Naive B cell (primary cell): ENCODE data around the gene IQSEC1. TPM values are rescaled to one million over a fixed set of nuclear protein-coding genes. Genes with fewer than 3 reads are reported as not detected.

Experiments
- ATAC-seq, 2 donors: fragments of 150-1000 bp; cut with Tn5 transposase; 2 replicates each; pipeline ENCODE4 v1.10.0; 2021; ENCODE audit warnings: low read depth in 2 of 2, mild to moderate bottlenecking in 2 of 2, moderate library complexity in 2 of 2
- DNase-seq: peaks from one replicate; pipeline ENCODE4 v3.0.0; 2022
- H3K27ac Mint-ChIP-seq, 6 donors: one replicate each; pipeline ENCODE4 v1.8.0; 2020 to 2022; ENCODE audit warnings: mild to moderate bottlenecking in 6 of 6, mixed read lengths in 6 of 6, moderate library complexity in 5 of 6, inconsistent platforms in 2 of 6
- H3K27me3 Mint-ChIP-seq, 3 donors: one replicate each; pipeline ENCODE4 v1.8.0; 2021 to 2022; ENCODE audit warnings: mixed read lengths in 3 of 3, mild to moderate bottlenecking in 1 of 3
- H3K36me3 Mint-ChIP-seq, 2 donors: one replicate each; pipeline ENCODE4 v1.8.0; 2020 to 2022; ENCODE audit warnings: mixed read lengths in 2 of 2, inconsistent platforms in 1 of 2, mild to moderate bottlenecking in 1 of 2
- H3K4me1 Mint-ChIP-seq, 3 donors: one replicate each; pipeline ENCODE4 v1.8.0; 2020 to 2022; ENCODE audit warnings: mixed read lengths in 3 of 3, inconsistent platforms in 1 of 3, mild to moderate bottlenecking in 1 of 3, moderate library complexity in 1 of 3
- H3K4me3 Mint-ChIP-seq, 8 donors: one replicate each; pipeline ENCODE4 v1.8.0; 2020 to 2022; ENCODE audit warnings: mild to moderate bottlenecking in 8 of 8, mixed read lengths in 8 of 8, moderate library complexity in 8 of 8, inconsistent platforms in 2 of 8
- H3K9me3 Mint-ChIP-seq, 7 donors: one replicate each; pipeline ENCODE4 v1.8.0; 2020 to 2022; ENCODE audit warnings: mixed read lengths in 7 of 7, mild to moderate bottlenecking in 5 of 7, inconsistent platforms in 2 of 7, moderate library complexity in 1 of 7
- polyA plus RNA-seq, 6 donors: library from polyadenylated mRNA; unstranded; fragments of 300-500 nt; fragmentation: Illumina TruSeq; gene quantifications; one replicate each; pipeline ENCODE4 v1.2.3, GENCODE V29; 2021; ENCODE audit warnings: low read depth in 6 of 6

Gene IQSEC1
- polyA plus RNA-seq, 6 donors from 2014 or later: 14.6 to 73.4 (median 36.9) TPM

DNA sequence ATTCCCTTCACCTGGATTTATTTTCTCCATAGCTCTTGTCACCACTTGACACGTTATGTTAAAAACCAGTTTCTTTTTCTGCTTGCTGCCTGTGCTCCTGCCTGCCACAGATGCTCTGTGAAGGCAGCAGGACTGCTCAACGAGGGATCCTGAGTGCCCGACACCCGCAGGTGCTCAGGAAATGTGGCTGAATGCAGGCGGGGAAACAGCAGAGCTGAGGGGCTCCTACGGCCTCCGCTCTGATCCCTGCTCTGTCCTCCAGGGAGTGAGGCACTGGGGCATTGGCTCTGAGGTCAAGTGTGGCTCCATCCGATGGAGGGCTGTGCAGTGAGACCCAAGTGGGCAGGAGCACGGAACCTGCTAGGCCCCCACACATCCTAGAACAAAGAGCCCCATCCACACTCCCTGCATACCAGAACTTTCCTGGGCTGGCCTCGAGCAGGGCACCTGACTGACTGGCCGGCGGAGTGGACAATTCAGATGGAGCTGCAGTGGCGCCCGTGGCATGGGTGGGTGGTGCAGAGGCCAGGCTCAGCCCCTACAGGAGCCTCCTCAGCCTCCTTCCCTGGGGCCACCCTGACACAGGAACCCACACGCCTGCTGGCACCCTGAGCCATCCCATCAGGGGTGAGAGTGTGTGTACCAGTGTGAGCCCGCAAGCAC is 27.9 kb downstream of the IQSEC1 start:
- Mint-ChIP-seq H3K9me3 (no peaks in the 10 kb centered on the region), H3K4me3 (peak overlapping the region in 7 of 8 donors; percentile 54 to 89 (median 79)), H3K27ac (peak overlapping the region; percentile 93 to 100 (median 98)), H3K4me1 (peaks cover 62 to 78% (median 76%) of the 10 kb centered on the region in 3 donors), H3K27me3 (no peaks in the 10 kb centered on the region), H3K36me3 (no peaks in the 10 kb centered on the region)
- ATAC-seq: no peak
- no peak for DNase-seq

DNA sequence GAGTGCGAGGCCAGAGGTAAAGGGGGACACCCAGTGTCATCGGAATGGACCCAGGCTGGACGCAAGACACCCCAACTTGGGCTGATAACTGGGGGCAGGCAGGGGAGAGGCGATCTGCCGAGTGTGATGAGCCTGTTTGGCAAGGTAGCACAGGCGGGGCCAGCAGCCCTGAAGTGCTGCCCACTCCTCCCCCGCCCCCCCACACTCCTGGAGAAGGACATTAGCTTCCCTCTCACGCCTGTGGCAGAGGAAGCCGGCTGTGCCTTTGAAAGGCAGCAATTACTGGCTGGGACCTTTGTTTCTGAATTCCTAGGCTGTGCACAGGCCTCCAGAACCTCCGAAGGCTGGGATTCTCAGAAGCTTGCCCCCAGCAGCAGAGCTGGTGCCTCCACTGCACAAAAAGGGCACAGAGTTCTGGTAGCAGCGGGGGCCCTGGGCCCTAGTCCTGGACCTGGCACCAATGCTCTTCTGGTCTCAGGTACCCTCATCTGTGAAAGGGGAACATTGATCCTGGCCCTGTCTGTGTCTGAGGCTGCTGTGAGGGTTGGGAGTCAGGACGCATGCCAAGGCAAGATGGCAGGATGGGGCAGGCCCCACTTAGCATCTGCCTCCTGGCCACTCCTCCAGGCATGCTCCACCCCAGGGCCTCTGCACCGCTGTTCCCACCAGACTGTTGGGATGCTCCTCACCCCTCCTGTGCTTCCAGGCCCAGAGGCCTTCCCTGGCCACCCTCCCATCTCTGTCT is 28.6 kb downstream of the IQSEC1 start:
- no peak for DNase-seq
- Mint-ChIP-seq H3K4me1 (peaks cover 61 to 78% (median 76%) of the 10 kb centered on the region in 3 donors), H3K9me3 (no peaks in the 10 kb centered on the region), H3K27me3 (no peaks in the 10 kb centered on the region), H3K36me3 (no peaks in the 10 kb centered on the region), H3K27ac (peak overlapping the region in 5 of 6 donors; percentile 79 to 100 (median 93)), H3K4me3 (peak overlapping the region in 5 of 8 donors; percentile 54 to 89 (median 79))
- ATAC-seq: no peak

DNA sequence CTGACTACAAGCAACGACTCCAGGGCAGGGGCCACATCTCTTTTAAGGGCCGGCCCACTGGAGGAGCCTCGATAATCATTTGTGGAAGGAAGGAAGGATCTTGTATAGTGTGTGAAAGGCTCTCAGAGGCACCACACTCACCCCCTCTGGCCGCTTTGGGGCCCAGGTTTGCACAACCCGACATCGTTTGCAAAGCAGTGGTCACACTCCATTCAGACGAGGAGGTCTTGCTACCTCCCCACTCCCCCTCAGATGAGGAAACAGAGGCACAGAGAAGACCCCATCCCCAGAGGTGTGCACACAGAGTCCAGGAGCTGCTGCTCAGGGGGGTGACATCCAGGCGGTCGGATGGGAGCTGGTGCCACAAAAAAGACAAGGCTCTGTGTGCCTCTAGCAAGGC is 29.6 kb downstream of the IQSEC1 start:
- no peak for ATAC-seq
- peak overlapping the region in 1 of 8 donors; percentile 15 for H3K4me3 Mint-ChIP-seq
- no peaks in the 10 kb centered on the region for H3K36me3 Mint-ChIP-seq
- H3K27me3 Mint-ChIP-seq: no peaks in the 10 kb centered on the region
- H3K4me1 Mint-ChIP-seq: peaks cover 51 to 71% (median 69%) of the 10 kb centered on the region in 3 donors
- H3K27ac Mint-ChIP-seq: peak overlapping the region in 3 of 6 donors; percentile 76 to 93 (median 79)
- DNase-seq: no peak
- no peaks in the 10 kb centered on the region for H3K9me3 Mint-ChIP-seq

DNA sequence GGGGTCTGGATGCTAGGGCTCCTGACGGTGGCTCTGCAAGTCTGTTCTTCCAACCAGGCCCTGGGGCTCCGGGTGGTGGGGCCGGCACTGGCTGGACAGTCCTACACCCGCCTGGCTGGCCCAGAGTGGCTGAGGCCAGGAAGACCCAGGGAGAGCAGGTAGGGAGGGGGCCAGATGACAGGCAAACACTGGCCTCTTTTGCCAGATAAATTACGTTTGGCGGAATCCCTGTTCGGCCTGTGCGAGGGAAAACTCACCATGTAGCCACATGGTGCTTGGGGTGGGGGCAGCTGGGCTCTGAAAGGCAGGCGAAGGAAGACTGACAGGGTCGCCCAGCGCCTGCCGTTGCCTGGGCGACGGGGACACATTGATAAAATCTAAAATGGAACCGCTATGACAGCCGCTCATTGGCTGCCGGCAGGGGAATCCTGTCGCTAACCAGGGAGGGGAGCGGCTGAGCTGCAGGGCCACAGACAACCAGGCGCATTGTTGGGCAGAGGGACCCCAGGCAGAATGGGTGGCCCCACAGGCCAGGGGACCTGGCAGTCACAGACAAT is 30.4 kb downstream of the IQSEC1 start:
- Mint-ChIP-seq H3K36me3 (no peaks in the 10 kb centered on the region), H3K4me3 (peak overlapping the region in 1 of 8 donors; percentile 75), H3K4me1 (peaks cover 47 to 63% (median 61%) of the 10 kb centered on the region in 3 donors), H3K9me3 (no peaks in the 10 kb centered on the region), H3K27me3 (no peaks in the 10 kb centered on the region), H3K27ac (peak overlapping the region in 2 of 6 donors; percentile 83 to 93)
- ATAC-seq: no peak
- DNase-seq: no peak

DNA sequence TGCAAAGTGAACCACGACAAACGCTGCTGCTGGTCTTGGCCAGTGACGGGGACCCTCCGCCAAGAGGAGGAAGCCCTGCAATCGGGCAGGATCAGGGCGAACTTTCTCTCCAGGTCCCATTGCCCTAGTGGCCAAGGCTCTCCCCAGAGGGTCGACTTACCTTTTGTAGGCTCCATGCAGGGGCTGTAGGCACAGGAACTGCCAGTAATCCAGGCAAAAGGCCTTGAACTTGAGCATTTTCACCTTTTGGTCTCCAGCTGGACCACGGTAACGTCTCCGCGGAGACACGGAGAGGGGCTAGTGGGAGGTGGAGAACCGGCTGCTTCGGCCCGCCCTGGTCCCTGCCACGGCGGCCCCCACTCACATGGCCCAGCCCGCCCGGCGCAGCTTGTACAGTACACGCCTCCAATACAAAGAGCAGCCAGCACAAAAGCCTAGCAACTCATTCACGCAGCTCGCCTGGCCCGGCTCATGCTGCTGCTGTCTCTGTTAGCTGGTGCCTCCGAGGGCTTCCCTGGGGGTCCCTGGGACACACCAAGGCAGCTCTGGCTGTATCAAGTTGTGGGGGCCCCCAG is 31.0 kb downstream of the IQSEC1 start:
- H3K4me3 Mint-ChIP-seq: no peak overlapping the region
- H3K4me1 Mint-ChIP-seq: peaks cover 44 to 57% (median 55%) of the 10 kb centered on the region in 3 donors
- H3K36me3 Mint-ChIP-seq: no peaks in the 10 kb centered on the region
- no peaks in the 10 kb centered on the region for H3K27me3 Mint-ChIP-seq
- DNase-seq: no peak
- peak overlapping the region in 1 of 6 donors; percentile 93 for H3K27ac Mint-ChIP-seq
- no peaks in the 10 kb centered on the region for H3K9me3 Mint-ChIP-seq
- ATAC-seq: no peak

DNA sequence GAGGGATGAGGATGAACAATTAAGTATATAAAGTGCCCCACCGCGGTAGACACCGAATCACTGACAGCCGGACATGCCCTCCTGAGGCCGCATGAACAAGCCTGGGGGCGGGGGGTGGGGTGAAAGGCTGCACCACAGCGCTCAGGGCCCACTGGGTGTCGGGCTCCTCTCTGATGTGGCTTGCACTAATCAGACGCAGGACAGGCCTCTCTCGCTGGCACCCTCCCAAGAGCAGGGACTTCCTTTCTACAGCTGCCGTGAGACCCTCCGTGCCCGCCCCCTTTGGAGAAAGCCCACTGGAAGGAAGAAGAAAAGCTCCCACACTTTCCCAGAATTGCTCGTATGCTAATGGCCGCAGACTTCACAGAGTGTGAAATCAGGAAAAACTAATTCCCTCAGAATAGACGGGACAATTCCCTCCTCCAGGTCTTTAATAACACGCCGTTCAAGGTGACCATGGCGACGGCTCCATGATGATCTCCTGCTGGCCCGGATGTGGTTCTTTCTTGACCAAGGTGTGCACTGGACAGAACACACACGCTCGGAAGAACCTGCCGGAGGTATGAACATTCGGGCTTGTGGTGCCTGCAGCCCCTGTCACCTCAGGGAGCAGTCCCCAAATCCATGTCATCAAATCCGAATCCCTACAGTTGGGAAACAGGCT is 32.0 kb downstream of the IQSEC1 start:
- H3K27ac Mint-ChIP-seq: peak overlapping the region in 4 of 6 donors; percentile 39 to 89 (median 62)
- H3K36me3 Mint-ChIP-seq: no peaks in the 10 kb centered on the region
- ATAC-seq (no peak), DNase-seq (no peak)
- no peaks in the 10 kb centered on the region for H3K9me3 Mint-ChIP-seq
- H3K4me3 Mint-ChIP-seq: no peak overlapping the region
- no peaks in the 10 kb centered on the region for H3K27me3 Mint-ChIP-seq
- peaks cover 36 to 47% (median 45%) of the 10 kb centered on the region in 3 donors for H3K4me1 Mint-ChIP-seq

DNA sequence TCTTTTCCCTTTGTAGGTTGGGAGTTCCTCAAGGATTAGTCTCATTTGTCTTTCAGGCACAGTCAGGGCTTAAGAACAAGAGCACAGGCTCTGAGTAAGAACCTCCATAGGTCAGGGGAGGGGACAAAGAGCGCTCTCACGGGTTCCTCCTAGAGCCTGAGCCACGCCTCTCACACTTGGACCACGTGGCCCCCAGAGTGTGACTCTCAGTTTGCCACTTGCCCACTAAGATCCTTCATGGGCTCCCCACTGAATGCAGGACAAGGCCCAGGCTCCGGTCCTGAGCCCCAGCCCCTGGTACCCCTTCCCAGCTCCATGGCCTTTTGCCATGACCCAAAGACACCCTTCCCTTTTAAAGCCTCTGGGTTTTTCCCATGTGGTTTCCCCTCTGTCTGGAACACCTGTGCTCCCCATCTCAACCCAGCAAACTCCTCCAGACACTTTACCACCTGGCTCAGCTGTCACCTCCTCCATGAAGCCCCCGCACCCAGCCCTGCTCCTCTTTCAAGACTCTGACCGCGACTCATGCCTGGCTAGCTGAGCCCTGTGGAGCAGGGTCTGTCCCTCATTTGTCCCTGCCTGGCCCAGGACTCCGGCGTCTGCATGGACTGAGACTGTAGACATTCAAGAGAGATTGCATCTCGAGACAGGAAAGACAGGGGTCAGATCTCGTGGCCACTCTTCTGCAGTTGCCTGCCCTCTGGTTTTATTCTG is 32.7 kb downstream of the IQSEC1 start:
- DNase-seq (peak; percentile 37), ATAC-seq (peak; percentile 89 to 94)
- Mint-ChIP-seq H3K4me3 (peak overlapping the region in 1 of 8 donors; percentile 88), H3K27ac (peak overlapping the region in 4 of 6 donors; percentile 12 to 89 (median 72)), H3K36me3 (peaks cover 0 to 5% of the 10 kb centered on the region in 2 donors), H3K9me3 (no peaks in the 10 kb centered on the region), H3K4me1 (peaks cover 32 to 44% (median 38%) of the 10 kb centered on the region in 3 donors), H3K27me3 (no peaks in the 10 kb centered on the region)

DNA sequence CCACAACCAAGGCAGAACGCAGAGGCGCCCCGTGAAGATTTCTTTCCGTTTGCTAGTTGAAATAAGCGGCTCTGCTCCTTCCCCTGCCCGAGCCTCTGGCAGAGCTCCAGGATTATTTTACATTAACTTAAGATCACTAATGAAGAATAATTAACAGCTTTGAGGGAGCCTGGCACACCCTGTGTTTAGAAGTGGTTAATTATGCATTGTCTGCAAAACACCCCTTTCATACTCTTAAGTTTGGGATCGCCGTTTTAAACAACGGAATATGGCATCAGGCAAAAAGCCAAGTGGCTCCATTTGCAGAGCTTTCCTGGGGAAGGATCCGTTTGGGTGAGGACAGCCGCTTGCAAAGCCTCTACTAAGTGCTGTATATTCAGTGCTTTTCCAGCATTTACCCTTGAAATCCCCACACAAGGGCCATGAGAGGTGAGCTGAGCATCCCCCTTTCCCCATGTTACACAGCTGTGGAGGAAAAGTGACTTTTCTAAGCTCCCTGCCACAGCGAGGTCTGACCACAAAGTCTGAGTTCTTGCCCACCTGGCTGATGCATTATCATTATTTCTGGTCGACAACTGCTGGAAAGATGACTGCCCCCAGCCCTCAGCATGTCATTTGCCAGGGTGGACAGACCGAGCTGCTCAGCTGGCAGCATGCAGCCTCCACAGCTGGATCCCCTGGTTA is 33.9 kb downstream of the IQSEC1 start:
- H3K27me3 Mint-ChIP-seq: no peaks in the 10 kb centered on the region
- H3K9me3 Mint-ChIP-seq: no peaks in the 10 kb centered on the region
- H3K36me3 Mint-ChIP-seq: peaks cover 0 to 8% of the 10 kb centered on the region in 2 donors
- H3K4me1 Mint-ChIP-seq: peaks cover 31 to 44% (median 35%) of the 10 kb centered on the region in 3 donors
- no peak for DNase-seq
- ATAC-seq: no peak
- H3K27ac Mint-ChIP-seq: peak overlapping the region in 1 of 6 donors; percentile 20
- H3K4me3 Mint-ChIP-seq: no peak overlapping the region

DNA sequence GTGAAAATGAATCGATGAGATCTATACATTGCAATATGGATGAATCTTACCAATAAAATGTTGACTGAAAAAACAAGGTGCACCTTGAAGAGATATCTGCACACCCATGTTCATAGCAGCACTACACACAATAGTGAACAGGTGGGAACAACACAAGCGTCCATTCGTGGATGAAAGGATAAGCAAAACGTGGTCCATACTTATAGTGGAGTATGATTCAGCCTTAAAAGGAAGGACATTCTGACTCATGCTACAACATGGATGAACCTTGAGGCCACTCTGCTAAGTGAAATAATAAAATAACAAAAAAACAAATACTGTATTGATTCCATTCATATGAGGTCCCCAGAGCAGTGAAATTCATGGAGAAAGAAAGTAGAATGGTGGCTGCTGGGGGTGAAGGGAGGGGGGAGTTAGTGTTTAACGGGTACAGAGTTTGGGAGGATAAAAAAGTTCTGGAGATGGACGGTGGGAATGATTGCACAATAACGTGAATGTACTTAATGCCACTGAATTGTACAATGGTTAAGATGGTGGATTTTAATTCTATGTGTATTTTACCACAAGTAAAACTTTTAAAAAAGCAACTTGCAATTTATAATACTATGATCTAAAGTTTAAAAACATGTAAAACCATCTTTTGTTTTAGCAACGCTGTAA is 35.6 kb downstream of the IQSEC1 start:
- ATAC-seq (no peak), DNase-seq (no peak)
- H3K27me3 Mint-ChIP-seq: no peaks in the 10 kb centered on the region
- peak overlapping the region in 2 of 6 donors; percentile 59 to 75 for H3K27ac Mint-ChIP-seq
- peaks cover 0 to 8% of the 10 kb centered on the region in 2 donors for H3K36me3 Mint-ChIP-seq
- no peaks in the 10 kb centered on the region for H3K9me3 Mint-ChIP-seq
- H3K4me1 Mint-ChIP-seq: peaks cover 31 to 38% (median 32%) of the 10 kb centered on the region in 3 donors
- H3K4me3 Mint-ChIP-seq: no peak overlapping the region

DNA sequence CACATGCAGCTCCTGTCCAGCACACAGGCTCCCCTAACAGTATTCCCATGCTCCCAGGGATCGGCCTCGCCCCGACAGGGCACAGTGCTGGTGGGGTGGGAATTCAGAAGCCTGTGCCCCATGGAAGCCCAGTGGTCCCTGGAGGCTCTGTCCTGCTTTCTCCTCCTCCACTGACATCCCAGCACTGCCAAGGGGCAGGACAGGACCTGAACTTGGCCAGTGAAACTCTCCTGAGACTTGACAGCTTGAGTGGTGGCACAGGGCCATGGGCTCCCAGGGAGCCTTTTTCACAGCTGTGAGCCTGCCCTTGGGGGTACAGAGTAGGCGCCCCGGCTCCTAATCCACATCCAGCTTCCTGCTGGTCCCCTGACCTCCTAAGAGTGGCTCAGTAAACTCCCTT is 38.4 kb downstream of the IQSEC1 start:
- no peak for DNase-seq
- no peaks in the 10 kb centered on the region for H3K27me3 Mint-ChIP-seq
- H3K4me1 Mint-ChIP-seq: peaks cover 12 to 32% (median 29%) of the 10 kb centered on the region in 3 donors
- peak overlapping the region in 3 of 6 donors; percentile 13 to 69 (median 66) for H3K27ac Mint-ChIP-seq
- H3K9me3 Mint-ChIP-seq: no peaks in the 10 kb centered on the region
- ATAC-seq: no peak
- peaks cover 0 to 8% of the 10 kb centered on the region in 2 donors for H3K36me3 Mint-ChIP-seq
- peak overlapping the region in 1 of 8 donors; percentile 22 for H3K4me3 Mint-ChIP-seq

DNA sequence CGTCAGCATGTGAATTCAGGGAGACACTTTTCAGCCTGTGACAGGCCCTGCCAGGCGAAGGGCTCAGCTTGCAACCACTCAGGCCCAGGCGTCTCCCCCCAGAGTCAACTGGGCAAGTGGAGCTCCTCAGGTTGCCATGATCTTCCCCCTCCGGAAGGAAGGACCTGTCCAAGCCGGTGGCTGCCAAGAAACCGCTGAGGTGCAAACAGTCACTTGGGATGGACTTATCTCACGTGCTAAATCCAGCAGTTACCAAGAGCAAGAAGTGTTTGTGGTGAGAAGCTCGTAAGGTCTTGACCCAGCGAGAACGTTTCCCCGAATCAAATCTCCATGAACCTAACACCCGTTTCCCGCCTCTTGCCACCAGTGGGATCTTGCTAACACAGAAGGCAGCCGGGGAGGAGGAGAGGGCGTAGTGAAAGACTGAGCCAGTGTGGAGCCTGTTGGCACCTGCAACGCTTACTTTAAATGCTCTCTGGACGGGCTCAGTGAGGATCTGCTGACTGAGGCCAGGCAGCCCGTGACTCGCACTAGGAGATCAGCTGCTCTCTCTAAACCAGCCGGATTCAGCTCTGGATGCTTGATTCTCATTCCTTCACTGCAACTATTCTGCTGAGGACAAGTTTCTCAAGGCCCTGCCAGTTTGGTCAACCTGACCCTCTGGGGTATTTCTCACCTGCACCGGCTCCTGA is 39.0 kb downstream of the IQSEC1 start:
- peaks cover 13 to 31% (median 30%) of the 10 kb centered on the region in 3 donors for H3K4me1 Mint-ChIP-seq
- H3K9me3 Mint-ChIP-seq: no peaks in the 10 kb centered on the region
- no peak for DNase-seq
- no peaks in the 10 kb centered on the region for H3K27me3 Mint-ChIP-seq
- peak overlapping the region in 1 of 6 donors; percentile 69 for H3K27ac Mint-ChIP-seq
- ATAC-seq: no peak
- H3K36me3 Mint-ChIP-seq: peaks cover 0 to 8% of the 10 kb centered on the region in 2 donors
- H3K4me3 Mint-ChIP-seq: no peak overlapping the region
